Endothelial cell of umbilical vein (primary cell): ENCODE data around the gene GRIN3B. TPM values are rescaled to one million over a fixed set of nuclear protein-coding genes. Genes with fewer than 3 reads are reported as not detected.

Experiments
- BruUV-seq: library from RNA; stranded (reverse); fragments of 400-500 nt; replicated peaks from 2 replicates; lab custom pipeline; 2021; lab: Mats Ljungman, UMichigan
- CTCF ChIA-PET: fragments of 300-600, 350-600 bp; sonication (Branson Sonifier 250); formaldehyde crosslinking; loops from one replicate; lab custom pipeline; 2021; ENCODE audit warnings: antibody characterized with exemption, inconsistent platforms; lab: Charles Lee
- POLR2A ChIA-PET: fragments of 300-600, 350-600 bp; sonication (Branson Sonifier 250); formaldehyde crosslinking; loops from one replicate; lab custom pipeline; 2021; ENCODE audit warnings: antibody characterized with exemption, inconsistent platforms; lab: Charles Lee
- DNase-seq: peaks from one replicate; pipeline ENCODE4 v3.0.0-alpha.2; 2011; ENCODE audit warnings: low read depth, low spot score
- FAIRE-seq: peaks from 2 replicates; lab custom pipeline; 2011; peaks lifted over from hg19 to GRCh38; lab: Jason Lieb, UNC
- H2AFZ ChIP-seq: 2 replicates; pipeline ENCODE4 v1.6.0; 2012; ENCODE audit warnings: low read depth, low read length, control low read depth, inconsistent platforms
- H3K27ac ChIP-seq: 2 replicates; pipeline ENCODE4 v1.5.1; 2011; ENCODE audit warnings: low read depth, mild to moderate bottlenecking, control low read depth, low read length, moderate library complexity; ENCODE audit not compliant: insufficient read depth
- H3K27me3 ChIP-seq, 2 experiments: 2 replicates each; pipeline versions ENCODE4 v1.6.0 to v1.6.1; 2011; ENCODE audit warnings: low read length in 2 of 2, mixed read lengths in 1 of 2; ENCODE audit not compliant: control insufficient read depth in 2 of 2, insufficient read depth in 2 of 2
- H3K36me3 ChIP-seq, 2 experiments: 2 replicates in 1 of 2; 3 replicates in 1 of 2; pipeline ENCODE4 v1.5.1; 2011; ENCODE audit warnings: low read length in 2 of 2, mild to moderate bottlenecking in 1 of 2, moderate library complexity in 1 of 2; ENCODE audit not compliant: control insufficient read depth in 2 of 2, insufficient read depth in 2 of 2; ENCODE audit errors: extremely low read depth in 1 of 2
- H3K4me1 ChIP-seq: 3 replicates; pipeline ENCODE4 v1.5.1; 2011; ENCODE audit warnings: mild to moderate bottlenecking, low read length; ENCODE audit not compliant: control insufficient read depth, insufficient read depth; ENCODE audit errors: extremely low read depth
- H3K4me2 ChIP-seq: 2 replicates; pipeline ENCODE4 v1.6.1; 2011; ENCODE audit warnings: low read length, control low read depth, mixed read lengths; ENCODE audit not compliant: insufficient read depth
- H3K4me3 ChIP-seq, 3 experiments: fragments of 200-600 bp in 1 of 3; sonication (generic), shearing (Covaris generic) in 1 of 3; replicated peaks in 1 of 3; 2 replicates each; pipeline ENCODE4 v1.5.1; 2011 to 2016; ENCODE audit warnings: control low read depth in 3 of 3, low read length in 3 of 3, mild to moderate bottlenecking in 2 of 3, inconsistent platforms in 1 of 3, low read depth in 1 of 3, moderate library complexity in 1 of 3; ENCODE audit not compliant: insufficient read depth in 1 of 3
- H3K79me2 ChIP-seq: 2 replicates; pipeline ENCODE4 v1.6.0; 2012; ENCODE audit warnings: low read length, inconsistent platforms; ENCODE audit not compliant: control insufficient read depth, insufficient read depth
- H3K9ac ChIP-seq: replicated peaks from 2 replicates; pipeline ENCODE3; 2011; ENCODE audit warnings: low read length, control low read depth; ENCODE audit not compliant: insufficient read depth; ENCODE audit errors: extremely low read depth
- H3K9me1 ChIP-seq: replicated peaks from 3 replicates; pipeline ENCODE4 v1.6.0; 2011; ENCODE audit warnings: mild to moderate bottlenecking, low read length; ENCODE audit not compliant: control insufficient read depth, insufficient read depth; ENCODE audit errors: extremely low read depth
- H3K9me3 ChIP-seq: replicated peaks from 2 replicates; pipeline ENCODE4 v1.5.1; 2012; ENCODE audit warnings: low read length, inconsistent platforms; ENCODE audit not compliant: control insufficient read depth, insufficient read depth
- H4K20me1 ChIP-seq: replicated peaks from 2 replicates; pipeline ENCODE3; 2011; ENCODE audit warnings: mild to moderate bottlenecking, low read length; ENCODE audit not compliant: control insufficient read depth, insufficient read depth; ENCODE audit errors: extremely low read depth
- CTCF ChIP-seq, 2 donors: IDR thresholded peaks; 1 replicate in 1 of 2; 2 replicates in 1 of 2; pipeline ENCODE4 v1.5.1; 2011; ENCODE audit warnings: low read length in 2 of 2, mild to moderate bottlenecking in 2 of 2, moderate library complexity in 2 of 2, control low read depth in 1 of 2, inconsistent platforms in 1 of 2, low read depth in 1 of 2; ENCODE audit not compliant: insufficient read depth in 1 of 2; ENCODE audit errors: extremely low read depth in 1 of 2
- EZH2 ChIP-seq: IDR thresholded peaks from 2 replicates; pipeline ENCODE4 v1.6.1; 2012; ENCODE audit warnings: borderline replicate concordance, low read depth, mild to moderate bottlenecking, moderate library complexity, low read length, inconsistent platforms; ENCODE audit not compliant: severe bottlenecking
- FOS ChIP-seq: IDR thresholded peaks from 2 replicates; pipeline ENCODE4 v1.6.1; 2011; ENCODE audit warnings: mild to moderate bottlenecking, low read length, moderate library complexity, borderline replicate concordance; ENCODE audit not compliant: insufficient read depth
- GATA2 ChIP-seq: IDR thresholded peaks from 2 replicates; pipeline ENCODE4 v1.7.0; 2011; ENCODE audit warnings: low read depth, mild to moderate bottlenecking, moderate library complexity, mixed read lengths, low read length; ENCODE audit not compliant: insufficient read length, insufficient read depth
- JUN ChIP-seq: IDR thresholded peaks from 2 replicates; pipeline ENCODE4 v1.6.1; 2011; ENCODE audit warnings: borderline replicate concordance, low read depth; ENCODE audit not compliant: insufficient read length, insufficient read depth
- MYC ChIP-seq: IDR thresholded peaks from one replicate; pipeline ENCODE4 v1.6.1; 2011; ENCODE audit warnings: mild to moderate bottlenecking, low read depth, low read length
- POLR2A ChIP-seq: IDR thresholded peaks from 2 replicates; pipeline ENCODE4 v1.6.1; 2012; ENCODE audit warnings: low read depth, mild to moderate bottlenecking, control low read depth, low read length
- POLR2AphosphoS5 ChIP-seq: IDR thresholded peaks from 2 replicates; pipeline ENCODE4 v1.6.1; 2012; ENCODE audit warnings: low read depth, mild to moderate bottlenecking, control low read depth, low read length, moderate library complexity; ENCODE audit not compliant: insufficient read depth
- dilution Hi-C: fragments of 300-500 bp; cut with MboI; formaldehyde crosslinking; loops from one replicate; pipeline ENCODE4 v1.15.0; 2019; ENCODE audit warnings: low sequenced_read_pairs; ENCODE audit not compliant: extremely low pct_ligation_motif_present
- intact Hi-C: fragments of 100-400 bp; cut with micrococcal nuclease; formaldehyde crosslinking; loops from one replicate; pipeline ENCODE4 v1.10.0; 2022
- polyA plus RNA-seq, 4 experiments: library from polyadenylated mRNA; depleted of rRNA in 3 of 4; stranded (reverse) in 3 of 4; unstranded in 1 of 4; fragments of >200 nt; gene quantifications; 2 replicates each; pipeline versions ENCODE4 v1.2.1 to v1.2.3, GENCODE V29; 2011 to 2012; ENCODE audit warnings: missing spikeins in 1 of 4
- total RNA-seq: library from RNA; stranded (reverse); gene quantifications from 2 replicates; pipeline ENCODE4 v1.2.3, GENCODE V29; 2021
- TF ChIP-seq, protein P1 (sequence below): IDR thresholded peaks from 2 replicates; pipeline ENCODE4 v1.6.1; 2011; ENCODE audit not compliant: insufficient read depth, insufficient read length

The GRIN3B gene
- total and polyA plus RNA-seq, 2 donors (not counting 3 experiments of a cell fraction or from before 2014, with no cell fraction given), result 0.43 to 0.82 TPM

GRCh38 chr19:974564-975257 lies 25.5 kb upstream of the GRIN3B start:
- H3K4me2 ChIP-seq, result no peak overlapping the region
- no peak overlapping the region for H3K27ac ChIP-seq
- ChIA-PET POLR2A (no interaction called here), CTCF (interaction anchor here (0.7 kb wide), 1 partner anchor 13 kb away, joined by 3 read pairs; no protein-coding TSS in a partner anchor)
- H3K9me1 ChIP-seq, result no peaks in the 10 kb centered on the region
- H4K20me1 ChIP-seq, result no peaks in the 10 kb centered on the region
- TF ChIP-seq CTCF (IDR thresholded peaks at IDR 0.05; ENCODE audit: extremely low read depth in 1 of 2, insufficient read depth in 1 of 2, low read depth in 1 of 2, low read length in 2 of 2) (no peak), EZH2 (no peak), GATA2 (no peak), POLR2AphosphoS5 (no peak), JUN (no peak), POLR2A (no peak), FOS (no peak), MYC (no peak)
- TF ChIP-seq, protein P1, sequence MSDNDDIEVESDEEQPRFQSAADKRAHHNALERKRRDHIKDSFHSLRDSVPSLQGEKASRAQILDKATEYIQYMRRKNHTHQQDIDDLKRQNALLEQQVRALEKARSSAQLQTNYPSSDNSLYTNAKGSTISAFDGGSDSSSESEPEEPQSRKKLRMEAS, result no peak
- dilution Hi-C loops (no loop called here), intact Hi-C loops (no loop called here)
- DNase-seq, result no peak
- H3K4me1 ChIP-seq, result no peaks in the 10 kb centered on the region
- no peaks in the 10 kb centered on the region for H3K9me3 ChIP-seq
- no peak overlapping the region for H3K9ac ChIP-seq
- peaks cover 0 to 4% of the 10 kb centered on the region in 2 experiments for H3K36me3 ChIP-seq
- no TSS peak for BruUV-seq
- H3K4me3 ChIP-seq, result no peak overlapping the region
- H2AFZ ChIP-seq, result no peak overlapping the region
- H3K79me2 ChIP-seq, result no peaks in the 10 kb centered on the region
- no peaks in the 10 kb centered on the region for H3K27me3 ChIP-seq
- no peak for FAIRE-seq
